Kidney capillary endothelial cell (primary cell): ENCODE results near the gene C1orf198.
A peak's percentile ranks its signal among the peaks of the same experiment; 100 is the strongest.

Experiments used
- DNase-seq: peaks from one replicate; pipeline ENCODE4 v3.0.0-alpha.2; 2018; ENCODE audit warnings: low spot score

The C1orf198 gene

GRCh38 chr1:230809256-230809990 is 58.9 kb downstream of the C1orf198 start:
- no peak for DNase-seq

GRCh38 chr1:230808281-230808872 is 59.9 kb downstream of the C1orf198 start:
- DNase-seq, result no peak

DNA sequence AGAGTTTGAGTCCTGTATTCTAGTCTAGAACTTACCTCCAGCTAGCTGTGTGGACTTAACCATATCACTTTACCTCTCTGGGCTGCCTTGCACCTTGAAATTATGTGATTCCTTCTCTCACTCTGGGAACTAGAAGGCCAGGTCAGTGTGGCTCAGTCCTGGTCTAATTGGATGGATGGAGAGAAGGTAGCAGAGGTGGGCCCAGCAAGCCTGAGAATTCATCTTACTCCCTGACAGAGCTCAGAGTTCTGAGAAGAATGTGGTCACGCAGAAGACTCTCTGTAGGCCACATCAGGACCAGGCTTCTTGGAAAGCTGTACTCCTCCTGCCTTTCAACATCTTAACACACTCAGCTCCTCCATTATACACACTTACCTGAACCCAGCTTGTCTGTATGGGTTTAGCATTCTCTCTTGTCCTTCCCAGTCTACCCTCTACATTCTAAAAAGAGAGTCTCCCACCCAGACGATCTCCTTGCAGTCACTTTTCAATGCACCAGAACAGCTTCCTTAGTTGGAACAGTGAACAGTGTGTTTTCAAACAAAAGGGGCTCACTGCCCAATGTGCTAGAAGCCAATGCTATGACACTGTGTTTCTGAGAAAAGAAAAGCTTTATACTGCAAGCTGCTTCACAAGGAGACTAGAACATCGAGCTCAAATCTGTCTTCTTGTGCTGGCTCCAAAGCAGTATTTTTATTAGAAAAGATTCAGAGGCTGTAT is 60.6 kb downstream of the C1orf198 start:
- no peak for DNase-seq

- DNase-seq, result no peak
Measured at GRCh38 chr1:230807029-230807428, 61.3 kb downstream of the C1orf198 start.

- DNase-seq, result no peak
Measured at GRCh38 chr1:230806552-230806951, 61.8 kb downstream of the C1orf198 start.

GRCh38 chr1:230804396-230804795 is 63.9 kb downstream of the C1orf198 start:
- DNase-seq, result no peak

- DNase-seq, result no peak
Measured at GRCh38 chr1:230800891-230801840, 67.2 kb downstream of the C1orf198 start.

GRCh38 chr1:230798491-230798890 is 69.8 kb downstream of the C1orf198 start:
- DNase-seq, result no peak

- peak; percentile 47 for DNase-seq
Measured at GRCh38 chr1:230797942-230798365, 70.4 kb downstream of the C1orf198 start.

DNA sequence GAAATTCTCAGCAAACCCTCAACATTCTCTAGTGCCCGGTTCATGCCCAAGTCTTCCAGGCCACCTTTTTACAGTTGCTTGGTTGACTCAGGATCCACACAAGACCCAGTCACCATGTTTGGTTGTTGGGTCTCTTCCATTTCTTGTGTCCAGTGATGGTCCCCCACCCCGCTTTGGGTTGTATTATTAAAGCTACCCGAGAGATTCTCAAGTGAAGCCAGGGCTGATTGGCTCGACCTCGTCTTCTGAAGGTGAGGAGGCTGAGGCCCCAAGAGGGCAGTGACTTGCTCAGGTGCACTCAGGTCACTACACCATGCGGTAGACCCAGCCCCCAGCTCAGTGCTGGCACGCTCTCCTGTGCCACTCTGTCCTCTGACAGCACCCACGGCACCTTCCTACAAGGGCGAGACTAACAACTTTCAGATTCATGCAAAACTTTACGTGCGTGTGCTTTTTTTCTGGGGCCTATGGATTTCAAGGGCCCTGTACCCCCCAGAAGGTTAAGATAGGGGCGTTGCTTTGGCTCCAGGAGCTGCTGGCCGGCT is 70.9 kb downstream of the C1orf198 start:
- DNase-seq, result no peak

- no peak for DNase-seq
Measured at GRCh38 chr1:230796626-230797025, 71.7 kb downstream of the C1orf198 start.

- no peak for DNase-seq
Measured at GRCh38 chr1:230794871-230795605, 73.3 kb downstream of the C1orf198 start.

DNA sequence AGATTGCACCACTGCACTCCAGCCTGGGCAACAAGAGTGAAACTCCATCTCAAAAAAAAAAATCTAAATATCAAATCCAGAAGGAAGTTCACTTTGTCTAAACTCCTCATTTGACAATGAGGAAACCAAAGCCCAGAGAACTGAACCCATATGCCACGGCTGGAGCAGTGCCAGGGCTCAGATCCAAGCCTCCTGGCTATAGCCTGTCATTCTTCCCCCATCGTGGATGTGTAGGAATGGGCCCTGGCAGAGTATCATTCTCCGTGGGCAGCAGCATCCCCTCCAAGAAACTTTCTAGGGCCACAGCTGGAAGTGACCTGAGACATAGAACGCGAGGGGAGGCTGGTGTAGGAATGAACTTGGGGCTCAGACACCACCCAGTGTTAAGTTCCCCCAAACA is 73.9 kb downstream of the C1orf198 start:
- DNase-seq, result no peak

GRCh38 chr1:230793463-230793745 is 74.9 kb downstream of the C1orf198 start:
- no peak for DNase-seq

DNA sequence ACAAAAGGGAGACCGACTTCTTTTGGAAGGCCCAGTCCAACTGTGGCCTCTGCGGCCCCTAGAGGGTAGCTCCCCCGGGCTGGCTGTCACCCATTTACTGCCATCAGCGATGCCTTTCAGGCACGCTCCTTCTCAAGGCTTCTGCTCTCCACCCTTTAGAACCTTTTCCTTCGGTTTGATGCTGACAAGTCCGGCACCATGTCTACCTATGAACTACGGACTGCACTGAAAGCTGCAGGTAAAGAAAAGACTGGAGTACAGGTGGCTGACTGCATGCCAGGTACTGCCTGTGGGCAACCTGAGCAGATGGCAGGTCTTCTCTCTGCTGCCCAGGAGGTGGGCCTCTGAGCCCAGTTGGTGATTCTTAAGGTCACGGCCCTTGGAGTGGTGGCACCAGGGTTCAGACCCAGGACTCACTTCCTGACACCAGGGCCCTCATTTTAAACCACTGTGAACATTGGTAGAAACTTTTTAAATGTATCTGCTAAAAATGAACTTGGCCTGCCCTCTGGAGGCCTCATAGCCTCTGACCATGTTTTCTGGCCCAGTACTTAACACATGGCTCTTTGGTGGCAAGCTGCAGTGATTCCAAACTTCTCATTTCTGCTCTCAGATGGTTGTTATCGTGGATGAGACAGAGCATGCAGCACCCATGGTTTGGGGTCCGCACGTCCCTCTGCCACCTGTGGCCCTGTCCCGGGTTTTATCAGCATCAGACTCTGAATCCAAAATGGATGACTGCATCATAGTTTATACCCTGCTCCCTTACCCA is 75.4 kb downstream of the C1orf198 start:
- DNase-seq, result no peak

DNA sequence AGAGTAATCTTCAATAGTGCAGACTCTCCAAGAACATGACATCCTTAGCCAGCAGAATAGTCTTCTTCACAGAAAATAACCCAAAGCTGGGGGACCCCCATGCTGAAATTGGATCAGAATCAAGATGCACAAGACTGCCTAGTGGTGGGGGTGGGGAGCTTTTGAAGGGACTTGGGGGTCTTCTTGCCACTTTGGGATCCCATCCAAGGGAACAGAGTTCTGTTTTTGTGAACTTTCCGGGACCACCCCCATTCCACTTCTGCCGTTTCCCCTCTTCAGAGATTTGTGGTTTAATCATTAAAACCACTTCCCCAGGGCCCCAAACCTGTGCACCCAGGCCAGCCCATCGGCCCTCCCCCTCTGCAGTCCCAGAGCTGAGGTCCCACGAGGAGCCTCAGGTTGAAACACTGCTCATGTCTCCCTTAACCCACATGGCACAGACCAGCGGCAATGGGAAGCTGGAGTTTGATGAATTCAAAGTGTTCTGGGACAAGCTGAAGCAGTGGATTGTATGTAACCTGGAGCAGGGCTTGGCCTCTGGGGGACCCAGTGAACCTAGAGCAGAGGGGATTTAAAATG is 76.2 kb downstream of the C1orf198 start:
- DNase-seq, result no peak

GRCh38 chr1:230790026-230790425 is 78.3 kb downstream of the C1orf198 start:
- DNase-seq, result no peak

GRCh38 chr1:230788561-230789275 is 79.6 kb downstream of the C1orf198 start:
- DNase-seq, result no peak

- DNase-seq, result no peak
Measured at GRCh38 chr1:230787471-230787870, 80.8 kb downstream of the C1orf198 start.
